ENCODE results near the gene STX10. TPM values are rescaled to one million over a fixed set of nuclear protein-coding genes. Genes with fewer than 3 reads are reported as not detected.

Gene STX10
- total RNA-seq, 1 donor from 2014 or later, result 70.2 TPM

- no peak for DNase-seq (ENCODE audit: low read depth)
- no peak for TF ChIP-seq CTCF (IDR thresholded peaks at IDR 0.05; ENCODE audit: insufficient read depth, low read length, poor library complexity, severe bottlenecking)
- Histone ChIP-seq H3K27me3 (ENCODE audit: control insufficient read depth, insufficient read depth, low read length) (no peaks in the 10 kb centered on the region), H3K4me3 (ENCODE audit: low read depth, low read length) (peak overlapping the region; percentile 97), H3K36me3 (ENCODE audit: control insufficient read depth, insufficient read depth, low read length) (no peaks in the 10 kb centered on the region)
Measured at GRCh38 chr19:13118424-13119193, 31.6 kb downstream of the STX10 start.

- H3K27me3 ChIP-seq (ENCODE audit: control insufficient read depth, insufficient read depth, low read length), result no peaks in the 10 kb centered on the region
- peak; percentile 39 for DNase-seq (ENCODE audit: low read depth)
- no peak for TF ChIP-seq CTCF (IDR thresholded peaks at IDR 0.05; ENCODE audit: insufficient read depth, low read length, poor library complexity, severe bottlenecking)
Measured at GRCh38 chr19:13117772-13118423, 32.3 kb downstream of the STX10 start, which contains the start of gene NACC1. NACC1 (plus strand) TSS chr19:13118264; CDS start chr19:13135208, 16,944 bp downstream.

GRCh38 chr19:13117176-13117771, 32.9 kb downstream of the STX10 start:
- DNase-seq (ENCODE audit: low read depth), result no peak
- H3K36me3 ChIP-seq (ENCODE audit: control insufficient read depth, insufficient read depth, low read length), result no peaks in the 10 kb centered on the region
- peak overlapping the region; percentile 82 for H3K4me3 ChIP-seq (ENCODE audit: low read depth, low read length)
- H3K27me3 ChIP-seq (ENCODE audit: control insufficient read depth, insufficient read depth, low read length), result no peaks in the 10 kb centered on the region
- no peak for TF ChIP-seq CTCF (IDR thresholded peaks at IDR 0.05; ENCODE audit: insufficient read depth, low read length, poor library complexity, severe bottlenecking)

More at GRCh38 chr19:13117772-13118423, 32.3 kb downstream of the STX10 start, which contains the start of gene NACC1:
- Histone ChIP-seq H3K4me3 (ENCODE audit: low read depth, low read length) (peak within 1 kb of the TSS; percentile 97), H3K36me3 (ENCODE audit: control insufficient read depth, insufficient read depth, low read length) (no peaks in the 10 kb centered on the region)

- Histone ChIP-seq H3K4me3 (ENCODE audit: low read depth, low read length) (peak within 1 kb of the TSS; percentile 82), H3K36me3 (ENCODE audit: control insufficient read depth, insufficient read depth, low read length) (no peaks in the 10 kb centered on the region), H3K27me3 (ENCODE audit: control insufficient read depth, insufficient read depth, low read length) (no peaks in the 10 kb centered on the region)
- TF ChIP-seq CTCF (IDR thresholded peaks at IDR 0.05; ENCODE audit: insufficient read depth, low read length, poor library complexity, severe bottlenecking), result no peak
- DNase-seq (ENCODE audit: low read depth), result peak; percentile 72
Measured at GRCh38 chr19:13116282-13117175, 33.6 kb downstream of the STX10 start, which contains the start of gene TRMT1. TRMT1 (minus strand) TSS chr19:13116740; CDS start chr19:13116399, 341 bp downstream.

- no peak for DNase-seq (ENCODE audit: low read depth)
- Histone ChIP-seq H3K27me3 (ENCODE audit: control insufficient read depth, insufficient read depth, low read length) (no peaks in the 10 kb centered on the region), H3K36me3 (ENCODE audit: control insufficient read depth, insufficient read depth, low read length) (no peaks in the 10 kb centered on the region), H3K4me3 (ENCODE audit: low read depth, low read length) (peak overlapping the region; percentile 82)
- TF ChIP-seq CTCF (IDR thresholded peaks at IDR 0.05; ENCODE audit: insufficient read depth, low read length, poor library complexity, severe bottlenecking), result no peak
Measured at GRCh38 chr19:13115936-13116281, 34.3 kb downstream of the STX10 start.

Data from kidney epithelial cell (primary cell).